ENCODE data around the gene DYRK2.

GRCh38 chr12:67624355-67624754 is 24.2 kb upstream of the DYRK2 start:
- TF ChIP-seq CTCF (IDR thresholded peaks at IDR 0.05; ENCODE audit: low read depth, low read length) (no peak), MAX (IDR thresholded peaks at IDR 0.05; ENCODE audit: low read depth, low read length) (no peak), POLR2A (IDR thresholded peaks at IDR 0.05; ENCODE audit: extremely low read depth, insufficient read length) (no peak), MYC (IDR thresholded peaks at IDR 0.05; ENCODE audit: low read depth, low read length) (no peak)
